OCI-LY7 (cell line): ENCODE results near the gene VPS37C. TPM values are rescaled to one million over a fixed set of nuclear protein-coding genes. Genes with fewer than 3 reads are reported as not detected.
"Not testable (repeated sequence)": the region's sequence is repeated elsewhere in the genome, so short reads cannot be mapped to it uniquely, and the experiment has no call there.

Source experiments
- BruUV-seq: library from RNA; stranded (reverse); fragments of 400-500 nt; replicated peaks from 2 replicates; lab custom pipeline; 2021; lab: Mats Ljungman, UMichigan
- CTCF ChIA-PET: fragments of 300-600 bp; sonication (Branson Sonifier 250); formaldehyde crosslinking; loops from one replicate; lab custom pipeline; 2022; ENCODE audit warnings: antibody characterized with exemption; ENCODE audit not compliant: unreplicated experiment; lab: Charles Lee
- POLR2A ChIA-PET: fragments of 300-600 bp; sonication (Branson Sonifier 250); formaldehyde crosslinking; loops from one replicate; lab custom pipeline; 2022; ENCODE audit warnings: antibody characterized with exemption; lab: Charles Lee
- DNase-seq: peaks from one replicate; pipeline ENCODE4 v3.0.0-alpha.2; 2015; ENCODE audit warnings: low spot score
- H2AFZ ChIP-seq: fragments of 200-600 bp; sonication (generic), shearing (Covaris generic); 2 replicates; pipeline ENCODE4 v1.6.1; 2014; ENCODE audit warnings: mild to moderate bottlenecking, antibody characterized with exemption, low read length, moderate library complexity
- H3K27ac ChIP-seq: fragments of 200-600 bp; sonication (generic); 2 replicates; pipeline ENCODE4 v1.5.1; 2014; ENCODE audit warnings: mixed run types, low read depth, mild to moderate bottlenecking, moderate library complexity, low read length, inconsistent platforms; ENCODE audit not compliant: poor library complexity, severe bottlenecking
- H3K36me3 ChIP-seq: fragments of 200-600 bp; sonication (generic); 2 replicates; pipeline ENCODE4 v1.6.1; 2014; ENCODE audit warnings: mild to moderate bottlenecking, antibody characterized with exemption, low read length, moderate library complexity, mixed read lengths; ENCODE audit not compliant: insufficient read depth
- H3K4me1 ChIP-seq: fragments of 200-600 bp; sonication (generic); 2 replicates; pipeline ENCODE4 v1.5.1; 2014; ENCODE audit warnings: mild to moderate bottlenecking, low read length; ENCODE audit not compliant: insufficient read depth, poor library complexity, severe bottlenecking
- H3K4me2 ChIP-seq: fragments of 200-600 bp; sonication (generic); 2 replicates; pipeline ENCODE4 v1.6.1; 2014; ENCODE audit warnings: mild to moderate bottlenecking, low read length
- H3K4me3 ChIP-seq: fragments of 200-600 bp; sonication (generic); 2 replicates; pipeline ENCODE4 v1.5.1; 2014; ENCODE audit warnings: mild to moderate bottlenecking, low read depth, low read length; ENCODE audit not compliant: poor library complexity, severe bottlenecking
- H3K79me2 ChIP-seq: fragments of 200-600 bp; sonication (generic); 2 replicates; pipeline ENCODE4 v1.6.1; 2016; ENCODE audit warnings: low read depth, mild to moderate bottlenecking, low read length, moderate library complexity, mixed read lengths; ENCODE audit not compliant: insufficient read depth
- H3K9me2 ChIP-seq: fragments of 200-600 bp; sonication (generic); 2 replicates; pipeline ENCODE4 v1.6.1; 2016; ENCODE audit warnings: mild to moderate bottlenecking, low read length, mixed read lengths; ENCODE audit not compliant: insufficient read depth
- H3K9me3 ChIP-seq: fragments of 200-600 bp; sonication (generic); 2 replicates; pipeline ENCODE4 v1.6.1; 2014; ENCODE audit warnings: mild to moderate bottlenecking, mixed run types, low read length, mixed read lengths
- H4K20me1 ChIP-seq: fragments of 200-600 bp; sonication (generic); 2 replicates; pipeline ENCODE4 v1.6.1; 2014; ENCODE audit warnings: mild to moderate bottlenecking, antibody characterized with exemption, low read length, moderate library complexity, mixed read lengths; ENCODE audit not compliant: insufficient read depth
- CTCF ChIP-seq: fragments of 200-600 bp; sonication (generic); conservative IDR thresholded peaks from 2 replicates; pipeline ENCODE4 v1.5.1; 2014; ENCODE audit warnings: mild to moderate bottlenecking, antibody characterized with exemption, low read length, moderate library complexity, mixed read lengths
- EZH2phosphoT487 ChIP-seq: fragments of 200-600 bp; sonication (generic); IDR thresholded peaks from 2 replicates; pipeline ENCODE4 v1.6.1; 2018; ENCODE audit warnings: low read depth, borderline replicate concordance, mild to moderate bottlenecking, mixed run types, antibody characterized with exemption, low read length, moderate library complexity, mixed read lengths
- intact Hi-C: fragments of 100-400 bp; cut with micrococcal nuclease; formaldehyde crosslinking; loops from one replicate; pipeline ENCODE4 v1.10.0; 2022; ENCODE audit not compliant: unreplicated experiment
- total RNA-seq, 2 experiments: library from RNA; depleted of rRNA in 1 of 2; stranded (reverse); fragments of >200 nt in 1 of 2; shearing (Covaris generic) in 1 of 2; gene quantifications; 2 replicates each; pipeline ENCODE4 v1.2.3, GENCODE V29; 2014 to 2022

VPS37C gene
- total RNA-seq, 2 experiments from 2014 or later = 10.3 to 12.8 TPM

GRCh38 chr11:61168042-61168688, 6.9 kb upstream of the VPS37C start:
- Histone ChIP-seq H3K27ac (no peak overlapping the region), H3K9me2 (no peaks in the 10 kb centered on the region), H3K4me2 (no peak overlapping the region), H3K4me1 (no peaks in the 10 kb centered on the region), H4K20me1 (no peaks in the 10 kb centered on the region), H3K9me3 (no peaks in the 10 kb centered on the region), H3K4me3 (no peak overlapping the region), H2AFZ (no peak overlapping the region), H3K79me2 (no peaks in the 10 kb centered on the region), H3K36me3 (no peaks in the 10 kb centered on the region)
- ChIA-PET CTCF (no interaction called here), POLR2A (interaction anchor here (0.6 kb wide), 1 partner anchor 180 kb away, joined by 3 read pairs; no protein-coding TSS in a partner anchor)
- no peak for TF ChIP-seq EZH2phosphoT487
- no peak for TF ChIP-seq CTCF
- no TSS peak for BruUV-seq
- intact Hi-C loops = no loop called here
- no peak for DNase-seq

GRCh38 chr11:61166331-61166730, 5.1 kb upstream of the VPS37C start:
- CTCF ChIA-PET, H3K4me1 ChIP-seq, intact Hi-C loops: not testable (repeated sequence)

GRCh38 chr11:61165785-61166184, 4.6 kb upstream of the VPS37C start:
- H3K9me2 ChIP-seq, BruUV-seq, H3K36me3 ChIP-seq, CTCF ChIA-PET, H3K4me3 ChIP-seq, H3K9me3 ChIP-seq, H3K27ac ChIP-seq, H3K79me2 ChIP-seq, POLR2A ChIA-PET, DNase-seq, H3K4me2 ChIP-seq, intact Hi-C loops, H3K4me1 ChIP-seq, H4K20me1 ChIP-seq, H2AFZ ChIP-seq: not testable (repeated sequence)

More at GRCh38 chr11:61166331-61166730, 5.1 kb upstream of the VPS37C start:
- DNase-seq, H3K79me2 ChIP-seq, BruUV-seq, H3K27ac ChIP-seq, H3K36me3 ChIP-seq, H3K9me2 ChIP-seq, H2AFZ ChIP-seq, H4K20me1 ChIP-seq, H3K9me3 ChIP-seq, H3K4me3 ChIP-seq, POLR2A ChIA-PET, H3K4me2 ChIP-seq: not testable (repeated sequence)
